Keratinocyte (primary cell): ENCODE data around the gene MAGEA10. TPM values are rescaled to one million over a fixed set of nuclear protein-coding genes. Genes with fewer than 3 reads are reported as not detected.

ENCODE experiments used
- DNase-seq: peaks from one replicate; pipeline ENCODE4 v3.0.0-alpha.2; 2011; ENCODE audit warnings: low read depth, missing footprints, low spot score
- FAIRE-seq: peaks from 2 replicates; lab custom pipeline; 2011; peaks lifted over from hg19 to GRCh38; lab: Jason Lieb, UNC
- H2AFZ ChIP-seq: 2 replicates; pipeline ENCODE4 v1.6.0; 2012; ENCODE audit warnings: low read length, control low read depth, inconsistent platforms; ENCODE audit not compliant: control insufficient read depth
- H3K27ac ChIP-seq: 2 replicates; pipeline ENCODE4 v1.5.1; 2011; ENCODE audit warnings: low read length; ENCODE audit not compliant: control insufficient read depth, insufficient read depth
- H3K27me3 ChIP-seq: 3 replicates; pipeline ENCODE4 v1.6.0; 2011; ENCODE audit warnings: low read length; ENCODE audit not compliant: control insufficient read depth, insufficient read depth; ENCODE audit errors: extremely low read depth
- H3K36me3 ChIP-seq, 2 experiments: 2 replicates in 1 of 2; 3 replicates in 1 of 2; pipeline ENCODE4 v1.5.1; 2011; ENCODE audit warnings: low read length in 2 of 2, mild to moderate bottlenecking in 1 of 2; ENCODE audit not compliant: control insufficient read depth in 2 of 2, insufficient read depth in 2 of 2; ENCODE audit errors: extremely low read depth in 1 of 2
- H3K4me1 ChIP-seq: 3 replicates; pipeline ENCODE4 v1.5.1; 2011; ENCODE audit warnings: low read length; ENCODE audit not compliant: control insufficient read depth, insufficient read depth; ENCODE audit errors: extremely low read depth
- H3K4me2 ChIP-seq: 3 replicates; pipeline ENCODE4 v1.6.0; 2011; ENCODE audit warnings: low read depth, low read length; ENCODE audit not compliant: control insufficient read depth, insufficient read depth; ENCODE audit errors: extremely low read depth
- H3K4me3 ChIP-seq, 3 experiments: fragments of 200-600 bp in 1 of 3; sonication (generic) in 1 of 3; 2 replicates in 2 of 3; 3 replicates in 1 of 3; pipeline ENCODE4 v1.5.1; 2011 to 2016; ENCODE audit warnings: low read length in 3 of 3, mild to moderate bottlenecking in 3 of 3, control low read depth in 2 of 3, inconsistent platforms in 1 of 3, low read depth in 1 of 3, mixed read lengths in 1 of 3, mixed run types in 1 of 3, moderate library complexity in 1 of 3; ENCODE audit not compliant: control insufficient read depth in 2 of 3, insufficient read depth in 2 of 3; ENCODE audit errors: extremely low read depth in 1 of 3
- H3K79me2 ChIP-seq: 2 replicates; pipeline ENCODE4 v1.6.0; 2012; ENCODE audit warnings: low read length; ENCODE audit not compliant: control insufficient read depth, insufficient read depth
- H3K9ac ChIP-seq: 3 replicates; pipeline ENCODE4 v1.6.0; 2011; ENCODE audit warnings: low read length; ENCODE audit not compliant: control insufficient read depth, insufficient read depth; ENCODE audit errors: extremely low read depth
- H3K9me1 ChIP-seq: 3 replicates; pipeline ENCODE4 v1.6.0; 2011; ENCODE audit warnings: low read length; ENCODE audit not compliant: control insufficient read depth, insufficient read depth; ENCODE audit errors: extremely low read depth
- H3K9me3 ChIP-seq: 2 replicates; pipeline ENCODE4 v1.5.1; 2012; ENCODE audit warnings: low read depth, low read length; ENCODE audit not compliant: control insufficient read depth
- H4K20me1 ChIP-seq: 3 replicates; pipeline ENCODE4 v1.6.0; 2011; ENCODE audit warnings: low read length; ENCODE audit not compliant: control insufficient read depth, insufficient read depth; ENCODE audit errors: extremely low read depth
- CTCF ChIP-seq, 3 experiments: IDR thresholded peaks in 1 of 3; conservative IDR thresholded peaks in 1 of 3; optimal IDR thresholded peaks in 1 of 3; 2 replicates in 2 of 3; 3 replicates in 1 of 3; pipeline versions ENCODE3 to v1.5.1; 2011; ENCODE audit warnings: low read length in 3 of 3, mild to moderate bottlenecking in 3 of 3, moderate library complexity in 2 of 3, control low read depth in 1 of 3, inconsistent platforms in 1 of 3; ENCODE audit not compliant: insufficient read depth in 2 of 3; ENCODE audit errors: extremely low read depth in 1 of 3
- EZH2 ChIP-seq: IDR thresholded peaks from one replicate; pipeline ENCODE4 v1.6.1; 2012; ENCODE audit warnings: inconsistent platforms, mild to moderate bottlenecking, low read length, moderate library complexity
- dilution Hi-C: fragments of 300-500 bp; cut with MboI; formaldehyde crosslinking; loops from one replicate; pipeline ENCODE4 v1.7.0; 2020; ENCODE audit warnings: low sequenced_read_pairs; ENCODE audit not compliant: extremely low pct_ligation_motif_present
- polyA plus RNA-seq, 5 experiments: library from polyadenylated mRNA; depleted of rRNA in 3 of 5; stranded (reverse) in 3 of 5; stranded (forward) in 1 of 5; unstranded in 1 of 5; fragments of >200 nt; gene quantifications; 1 replicate in 1 of 5; 2 replicates in 3 of 5; 3 replicates in 1 of 5; pipeline versions ENCODE4 v1.2.1 to v1.2.3, GENCODE V29; 2011 to 2012; ENCODE audit warnings: missing spikeins in 2 of 5, low read depth in 1 of 5, low replicate concordance in 1 of 5

Gene MAGEA10
- polyA plus RNA-seq, 1 donor (not counting 4 experiments of a cell fraction or from before 2014, with no cell fraction given), result not detected

DNA sequence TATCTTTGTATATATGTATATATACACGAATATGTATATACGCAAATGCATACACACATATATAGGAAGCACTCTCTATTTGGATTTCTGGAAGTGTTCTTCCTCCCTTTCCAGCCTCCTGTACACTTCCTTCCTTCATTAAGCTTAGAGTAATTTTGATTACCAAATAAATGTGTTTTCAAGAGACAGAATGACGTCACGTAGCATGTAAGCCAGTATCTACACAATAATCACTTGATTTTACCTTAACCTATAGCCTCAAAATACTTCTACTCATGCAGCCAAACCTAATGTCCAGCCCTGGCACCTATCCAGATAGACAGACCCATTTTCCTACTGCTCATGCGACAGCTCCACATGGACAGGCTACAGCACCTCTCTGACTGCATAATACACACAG, 29.9 kb downstream of the MAGEA10 start:
- H3K9me1 ChIP-seq, result no peaks in the 10 kb centered on the region
- no peak overlapping the region for H2AFZ ChIP-seq
- no peak overlapping the region for H3K27ac ChIP-seq
- FAIRE-seq (no peak), DNase-seq (no peak)
- H4K20me1 ChIP-seq, result no peaks in the 10 kb centered on the region
- no peaks in the 10 kb centered on the region for H3K27me3 ChIP-seq
- H3K9ac ChIP-seq, result no peak overlapping the region
- no peaks in the 10 kb centered on the region for H3K36me3 ChIP-seq
- no peaks in the 10 kb centered on the region for H3K79me2 ChIP-seq
- H3K4me2 ChIP-seq, result no peak overlapping the region
- H3K4me1 ChIP-seq, result no peaks in the 10 kb centered on the region
- no peak overlapping the region for H3K4me3 ChIP-seq
- TF ChIP-seq CTCF (optimal IDR thresholded peaks at IDR 0.05 in 1 of 3, IDR thresholded peaks at IDR 0.05 in 1 of 3, conservative IDR thresholded peaks at IDR 0.05 in 1 of 3; ENCODE audit: extremely low read depth in 1 of 3, insufficient read depth in 2 of 3, low read length in 3 of 3) (no peak), EZH2 (no peak)
- no peaks in the 10 kb centered on the region for H3K9me3 ChIP-seq
- dilution Hi-C loops, result no loop called here

GRCh38 chrX:152103866-152104265, 34.5 kb downstream of the MAGEA10 start:
- H3K4me2 ChIP-seq, result no peak overlapping the region
- H3K4me1 ChIP-seq, result no peaks in the 10 kb centered on the region
- H3K9me1 ChIP-seq, result no peaks in the 10 kb centered on the region
- FAIRE-seq (no peak), DNase-seq (no peak)
- no peak overlapping the region for H3K27ac ChIP-seq
- H3K36me3 ChIP-seq, result no peaks in the 10 kb centered on the region
- H2AFZ ChIP-seq, result no peak overlapping the region
- dilution Hi-C loops, result no loop called here
- H3K4me3 ChIP-seq, result no peak overlapping the region
- no peak overlapping the region for H3K9ac ChIP-seq
- H3K79me2 ChIP-seq, result no peaks in the 10 kb centered on the region
- H3K27me3 ChIP-seq, result no peaks in the 10 kb centered on the region
- H4K20me1 ChIP-seq, result no peaks in the 10 kb centered on the region
- TF ChIP-seq CTCF (optimal IDR thresholded peaks at IDR 0.05 in 1 of 3, IDR thresholded peaks at IDR 0.05 in 1 of 3, conservative IDR thresholded peaks at IDR 0.05 in 1 of 3; ENCODE audit: extremely low read depth in 1 of 3, insufficient read depth in 2 of 3, low read length in 3 of 3) (no peak), EZH2 (no peak)
- no peaks in the 10 kb centered on the region for H3K9me3 ChIP-seq
